ENCODE measurements around the gene BRME1. TPM values are rescaled to one million over a fixed set of nuclear protein-coding genes. Genes with fewer than 3 reads are reported as not detected.

Gene BRME1
- total RNA-seq, 1 experiment from 2014 or later, result 1.7 TPM

DNA sequence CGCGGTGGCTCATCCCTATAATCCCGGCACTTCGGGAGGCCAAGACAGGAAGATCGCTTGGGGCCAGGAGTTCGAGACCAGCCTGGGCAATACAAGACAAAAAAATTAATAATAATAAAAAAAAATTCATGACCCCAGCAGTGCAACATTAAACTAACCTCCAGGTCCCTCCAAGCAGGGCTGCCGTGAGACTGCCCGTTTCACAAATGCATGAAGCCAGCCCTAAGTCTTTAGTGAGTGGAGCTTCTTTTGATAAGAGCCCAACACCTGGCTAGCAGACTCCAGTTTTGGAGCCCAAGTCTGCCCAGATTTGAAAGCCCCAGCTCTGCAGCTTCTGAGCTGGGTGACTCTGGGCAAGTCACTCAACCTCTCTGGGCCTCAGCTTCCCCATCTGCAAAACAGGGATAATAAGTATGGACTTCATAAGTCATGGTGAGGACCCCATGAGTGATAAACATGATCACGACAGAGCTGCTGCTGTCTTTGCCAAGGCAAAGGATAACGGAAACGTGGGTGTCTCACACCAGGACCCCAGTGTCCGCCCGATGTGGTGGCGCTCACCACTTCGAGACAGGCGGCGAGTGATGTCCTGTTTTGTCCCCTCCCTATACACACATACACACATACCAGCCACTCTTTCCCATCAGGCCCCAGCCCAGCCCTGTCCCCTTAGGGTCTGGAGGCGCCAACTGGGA, 67.3 kb downstream of the BRME1 start:
- ATAC-seq, result no peak
- peaks cover 3 to 41% of the 10 kb centered on the region in 2 experiments; a peak in 2 of 4 replicates for H3K36me3 ChIP-seq (ENCODE audit: control insufficient read depth in 1 of 2, insufficient read depth in 2 of 2, low read length in 2 of 2)
- ChIA-PET CTCF (no interaction called here), POLR2A (interaction anchor here (4.6 kb wide), 1 partner anchor 13 kb away, joined by 64 read pairs; no protein-coding TSS in a partner anchor), RAD21 (ENCODE audit: low non-redundant PET in 1 of 2, low total read pairs in 2 of 2, uncharacterized antibody in 2 of 2, unreplicated experiment in 2 of 2) (no interaction called here)
- TF ChIP-seq POLR2AphosphoS5 (IDR thresholded peaks at IDR 0.05; ENCODE audit: low read depth, low read length), result no peak; the same call in 1 of the 2 replicates
- TF ChIP-seq EGR1 (IDR thresholded peaks at IDR 0.05; ENCODE audit: low read depth), result no peak
- TF ChIP-seq, protein P1, sequence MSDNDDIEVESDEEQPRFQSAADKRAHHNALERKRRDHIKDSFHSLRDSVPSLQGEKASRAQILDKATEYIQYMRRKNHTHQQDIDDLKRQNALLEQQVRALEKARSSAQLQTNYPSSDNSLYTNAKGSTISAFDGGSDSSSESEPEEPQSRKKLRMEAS (IDR thresholded peaks at IDR 0.05), result no peak
- TF ChIP-seq, protein P2, sequence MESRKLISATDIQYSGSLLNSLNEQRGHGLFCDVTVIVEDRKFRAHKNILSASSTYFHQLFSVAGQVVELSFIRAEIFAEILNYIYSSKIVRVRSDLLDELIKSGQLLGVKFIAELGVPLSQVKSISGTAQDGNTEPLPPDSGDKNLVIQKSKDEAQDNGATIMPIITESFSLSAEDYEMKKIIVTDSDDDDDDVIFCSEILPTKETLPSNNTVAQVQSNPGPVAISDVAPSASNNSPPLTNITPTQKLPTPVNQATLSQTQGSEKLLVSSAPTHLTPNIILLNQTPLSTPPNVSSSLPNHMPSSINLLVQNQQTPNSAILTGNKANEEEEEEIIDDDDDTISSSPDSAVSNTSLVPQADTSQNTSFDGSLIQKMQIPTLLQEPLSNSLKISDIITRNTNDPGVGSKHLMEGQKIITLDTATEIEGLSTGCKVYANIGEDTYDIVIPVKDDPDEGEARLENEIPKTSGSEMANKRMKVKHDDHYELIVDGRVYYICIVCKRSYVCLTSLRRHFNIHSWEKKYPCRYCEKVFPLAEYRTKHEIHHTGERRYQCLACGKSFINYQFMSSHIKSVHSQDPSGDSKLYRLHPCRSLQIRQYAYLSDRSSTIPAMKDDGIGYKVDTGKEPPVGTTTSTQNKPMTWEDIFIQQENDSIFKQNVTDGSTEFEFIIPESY (IDR thresholded peaks at IDR 0.05; ENCODE audit: extremely low read depth, insufficient replicate concordance, low read length), result no peak
- no peak for TF ChIP-seq EZH2 (IDR thresholded peaks at IDR 0.05)
- no peak for TF ChIP-seq ZNF274 (IDR thresholded peaks at IDR 0.05; ENCODE audit: low read depth, low read length)
- H2AFZ ChIP-seq (ENCODE audit: low read depth, low read length, poor library complexity, severe bottlenecking), result no peak overlapping the region
- H3K4me3 ChIP-seq (replicated peaks in 1 of 2; ENCODE audit: low read depth in 1 of 2, low read length in 2 of 2), result peak overlapping the region; percentile 84 to 91
- H3K9ac ChIP-seq (ENCODE audit: low read length), result peak overlapping the region; percentile 97
- intact Hi-C loops (cut with micrococcal nuclease), result no loop called here
- no peak for DNase-seq (ENCODE audit: low read depth, low spot score)
- no TSS peak for BruUV-seq (replicated peaks)
- H3K27me3 ChIP-seq (ENCODE audit: insufficient read depth, low read length), result no peaks in the 10 kb centered on the region
- H3K4me1 ChIP-seq (ENCODE audit: control insufficient read depth in 1 of 2, insufficient read depth in 2 of 2, low read length in 2 of 2), result peaks cover 50 to 87% of the 10 kb centered on the region in 2 experiments
- no peaks in the 10 kb centered on the region for H3K9me2 ChIP-seq (ENCODE audit: insufficient read depth)
- peaks cover 12% of the 10 kb centered on the region for H4K20me1 ChIP-seq (ENCODE audit: insufficient read depth)
- no peaks in the 10 kb centered on the region for H3K9me3 ChIP-seq (ENCODE audit: control insufficient read depth in 1 of 2, insufficient read depth in 1 of 2, low read depth in 1 of 2, low read length in 2 of 2)
- H3K79me2 ChIP-seq (ENCODE audit: insufficient read depth, low read length), result peaks cover 78% of the 10 kb centered on the region
- H3K27ac ChIP-seq (ENCODE audit: low read depth, low read length), result peak overlapping the region; percentile 96
- peak overlapping the region; percentile 91 for H3K4me2 ChIP-seq (ENCODE audit: low read length)
